Renal pelvis (tissue), 12 donors: Measurements from ENCODE around the gene IFT57. TPM values are rescaled to one million over a fixed set of nuclear protein-coding genes. Genes with fewer than 3 reads are reported as not detected.
"Not testable (repeated sequence)": the region's sequence is repeated elsewhere in the genome, so short reads cannot be mapped to it uniquely, and the experiment has no call there.

Source experiments
- DNase-seq: peaks from one replicate; pipeline ENCODE4 v3.0.0-alpha.2; 2013
- long read RNA-seq, 16 experiments: transcript quantifications; one replicate each; lab custom pipeline, GENCODE V29; 2026
- polyA plus RNA-seq, 3 donors: library from polyadenylated mRNA; unstranded; fragments of 120-200 nt; gene quantifications; one replicate each; pipeline ENCODE4 v1.2.1, GENCODE V29; 2013; ENCODE audit not compliant: insufficient read length in 3 of 3

Gene IFT57, protein sequence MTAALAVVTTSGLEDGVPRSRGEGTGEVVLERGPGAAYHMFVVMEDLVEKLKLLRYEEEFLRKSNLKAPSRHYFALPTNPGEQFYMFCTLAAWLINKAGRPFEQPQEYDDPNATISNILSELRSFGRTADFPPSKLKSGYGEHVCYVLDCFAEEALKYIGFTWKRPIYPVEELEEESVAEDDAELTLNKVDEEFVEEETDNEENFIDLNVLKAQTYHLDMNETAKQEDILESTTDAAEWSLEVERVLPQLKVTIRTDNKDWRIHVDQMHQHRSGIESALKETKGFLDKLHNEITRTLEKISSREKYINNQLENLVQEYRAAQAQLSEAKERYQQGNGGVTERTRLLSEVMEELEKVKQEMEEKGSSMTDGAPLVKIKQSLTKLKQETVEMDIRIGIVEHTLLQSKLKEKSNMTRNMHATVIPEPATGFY
- 10 to 100 TPM; 84.2 to 90.8 (median 90.6) TPM for polyA plus RNA-seq
- long read RNA-seq, donor 1, transcript IFT57-201 (11 exons, 3,203 nt) = major isoform, 22 of 45 reads
- long read RNA-seq, donor 1, partial matches to known transcripts = 19 of 45 reads
- long read RNA-seq, donor 1, other reads (novel, unspliced or antisense) = 0 of 45 reads
- long read RNA-seq, donor 2, transcript IFT57-201 (11 exons, 3,203 nt) = major isoform, 33 of 36 reads
- long read RNA-seq, donor 2, partial matches to known transcripts = 0 of 36 reads
- long read RNA-seq, donor 2, other reads (novel, unspliced or antisense) = 0 of 36 reads
- long read RNA-seq, donor 3, transcript IFT57-201 (11 exons, 3,203 nt) = major isoform, 16 of 23 reads
- long read RNA-seq, donor 3, partial matches to known transcripts = 7 of 23 reads
- long read RNA-seq, donor 3, other reads (novel, unspliced or antisense) = 0 of 23 reads
- long read RNA-seq, donor 4, transcript IFT57-201 (11 exons, 3,203 nt) = major isoform, 27 of 35 reads
- long read RNA-seq, donor 4, partial matches to known transcripts = 6 of 35 reads
- long read RNA-seq, donor 4, other reads (novel, unspliced or antisense) = 0 of 35 reads
- long read RNA-seq, donor 5, transcript IFT57-201 (11 exons, 3,203 nt) = major isoform, 12 of 20 reads
- long read RNA-seq, donor 5, partial matches to known transcripts = 6 of 20 reads
- long read RNA-seq, donor 5, other reads (novel, unspliced or antisense) = 0 of 20 reads
- long read RNA-seq, donor 6, transcript IFT57-201 (11 exons, 3,203 nt) = major isoform, 18 of 21 reads
- long read RNA-seq, donor 6, partial matches to known transcripts = 0 of 21 reads
- long read RNA-seq, donor 6, other reads (novel, unspliced or antisense) = 0 of 21 reads
- long read RNA-seq, donor 7, transcript IFT57-201 (11 exons, 3,203 nt) = major isoform, 20 of 39 reads
- long read RNA-seq, donor 7, partial matches to known transcripts = 17 of 39 reads
- long read RNA-seq, donor 7, other reads (novel, unspliced or antisense) = 0 of 39 reads
- long read RNA-seq, donor 8, transcript IFT57-201 (11 exons, 3,203 nt) = major isoform, 7 of 9 reads
- long read RNA-seq, donor 8, partial matches to known transcripts = 0 of 9 reads
- long read RNA-seq, donor 8, other reads (novel, unspliced or antisense) = 0 of 9 reads
- long read RNA-seq, donor 9, transcript IFT57-201 (11 exons, 3,203 nt) = major isoform, 22 of 51 reads
- long read RNA-seq, donor 9, transcript IFT57-202 (4 exons, 755 nt) = minor isoform, 5 of 51 reads
- long read RNA-seq, donor 9, partial matches to known transcripts = 23 of 51 reads
- long read RNA-seq, donor 9, other reads (novel, unspliced or antisense) = 0 of 51 reads
- long read RNA-seq, donor 10, transcript IFT57-201 (11 exons, 3,203 nt) = major isoform, 6 of 10 reads
- long read RNA-seq, donor 10, partial matches to known transcripts = 0 of 10 reads
- long read RNA-seq, donor 10, other reads (novel, unspliced or antisense) = 0 of 10 reads
- long read RNA-seq, donor 11, transcript IFT57-201 (11 exons, 3,203 nt) = major isoform, 6 of 10 reads
- long read RNA-seq, donor 11, partial matches to known transcripts = 0 of 10 reads
- long read RNA-seq, donor 11, other reads (novel, unspliced or antisense) = 0 of 10 reads
- long read RNA-seq, donor 12, transcript IFT57-202 (4 exons, 755 nt) = minor isoform, 5 of 45 reads
- long read RNA-seq, donor 12, transcript IFT57-201 (11 exons, 3,203 nt) = major isoform, 34 of 45 reads
- long read RNA-seq, donor 12, partial matches to known transcripts = 6 of 45 reads
- long read RNA-seq, donor 12, other reads (novel, unspliced or antisense) = 0 of 45 reads
- long read RNA-seq, donor 13, partial matches to known transcripts = 13 of 18 reads
- long read RNA-seq, donor 13, other reads (novel, unspliced or antisense) = 0 of 18 reads
- long read RNA-seq, donor 14 = 0 reads
- long read RNA-seq, donor 15, transcript IFT57-201 (11 exons, 3,203 nt) = major isoform, 24 of 37 reads
- long read RNA-seq, donor 15, partial matches to known transcripts = 11 of 37 reads
- long read RNA-seq, donor 15, other reads (novel, unspliced or antisense) = 0 of 37 reads
- long read RNA-seq, donor 16, transcript IFT57-201 (11 exons, 3,203 nt) = major isoform, 17 of 42 reads
- long read RNA-seq, donor 16, partial matches to known transcripts = 22 of 42 reads
- long read RNA-seq, donor 16, other reads (novel, unspliced or antisense) = 0 of 42 reads

GRCh38 chr3:108221911-108222852, at the start of gene IFT57:
TSS of gene IFT57 (minus strand) at chr3:108222424. CDS start at chr3:108222322, 102 bp downstream.
- DNase-seq = peak; percentile 99

- DNase-seq = no peak
Observed at GRCh38 chr3:108271626-108272025, 49.4 kb upstream of the IFT57 start.

GRCh38 chr3:108268235-108268634, 46.0 kb upstream of the IFT57 start:
- not testable (repeated sequence) for DNase-seq

- DNase-seq = not testable (repeated sequence)
Observed at GRCh38 chr3:108264534-108265298, 42.5 kb upstream of the IFT57 start.

DNA sequence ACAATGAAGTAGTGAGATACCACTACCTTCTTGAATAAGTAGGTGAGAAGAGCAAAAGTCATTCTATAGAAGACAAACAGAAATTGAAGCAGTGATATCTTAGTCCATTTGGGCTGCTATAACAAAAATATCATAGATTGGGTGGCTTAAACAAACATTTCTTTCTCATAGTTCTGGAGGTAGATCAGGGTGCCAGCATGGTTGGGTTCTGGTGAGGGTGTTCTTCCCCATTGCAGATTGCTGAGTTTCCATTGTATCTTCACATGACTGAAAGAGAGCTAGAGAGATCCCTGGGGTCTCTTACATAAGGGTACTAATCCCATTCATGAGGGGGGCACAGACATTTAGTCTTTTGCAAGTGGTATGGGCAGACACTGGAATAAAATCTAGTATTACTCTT, 32.9 kb upstream of the IFT57 start:
- no peak for DNase-seq

GRCh38 chr3:108251844-108252243, 29.6 kb upstream of the IFT57 start:
- no peak for DNase-seq

GRCh38 chr3:108251265-108251664, 29.0 kb upstream of the IFT57 start:
- no peak for DNase-seq

DNA sequence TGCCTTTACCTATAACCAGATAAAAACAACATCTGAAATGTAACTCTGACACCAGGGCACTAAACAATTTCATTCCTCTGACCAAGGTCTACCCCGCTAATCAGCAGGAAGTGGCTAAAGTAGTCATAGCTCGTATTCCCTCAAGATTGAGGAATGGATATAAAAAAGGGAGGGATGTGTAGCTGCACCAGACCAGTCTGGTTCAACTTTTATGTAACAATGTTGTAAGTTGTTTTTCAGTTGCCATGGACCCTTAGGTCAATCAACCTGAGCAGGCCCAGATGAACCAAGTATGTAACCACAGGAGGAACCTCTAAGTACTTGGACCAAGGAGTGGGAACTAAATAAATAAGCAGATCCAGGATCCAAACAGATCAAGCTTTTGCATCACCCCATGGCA, 28.4 kb upstream of the IFT57 start:
- DNase-seq = no peak

DNA sequence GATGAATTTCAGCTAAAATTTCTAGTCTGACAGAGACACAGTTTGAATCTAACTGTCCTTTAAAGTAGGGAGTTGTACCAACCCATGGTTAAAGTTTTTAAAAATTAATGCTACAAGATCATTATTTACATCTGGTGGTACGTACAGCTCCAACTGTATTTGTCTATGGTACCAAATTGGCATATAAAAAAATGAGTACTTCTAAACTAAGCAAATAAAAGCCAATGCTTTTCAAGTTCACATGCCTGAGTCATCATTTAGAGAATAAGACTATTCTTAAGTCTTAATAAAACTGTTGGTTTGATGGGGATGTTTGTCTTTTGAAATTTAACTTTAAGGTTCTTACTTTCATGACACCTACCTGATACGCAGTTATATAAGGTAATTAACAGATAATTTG, 21.0 kb upstream of the IFT57 start:
- no peak for DNase-seq

GRCh38 chr3:108242776-108243175, 20.6 kb upstream of the IFT57 start:
- no peak for DNase-seq

DNA sequence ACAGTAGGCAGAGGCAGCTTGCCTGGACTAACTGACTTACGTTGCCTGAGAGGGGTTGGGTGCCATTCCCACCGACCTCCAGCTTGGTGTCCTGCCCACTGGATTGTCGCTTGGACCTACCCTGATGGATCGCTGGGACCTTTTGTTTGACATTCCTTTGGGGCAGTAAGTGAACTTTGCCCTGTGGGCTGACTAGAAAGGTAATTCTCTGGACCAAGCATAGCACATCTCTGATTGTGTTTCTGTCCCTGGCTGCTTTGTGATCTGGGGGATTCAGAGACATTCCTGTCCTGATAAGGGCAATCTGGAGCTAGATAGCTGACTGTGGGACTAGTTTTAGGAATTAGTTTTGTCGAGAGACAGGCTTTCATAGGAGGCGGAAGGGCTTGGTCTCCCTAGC, 19.5 kb upstream of the IFT57 start:
- DNase-seq = no peak

- DNase-seq = no peak
Observed at GRCh38 chr3:108241146-108241545, 18.9 kb upstream of the IFT57 start.

- no peak for DNase-seq
Observed at GRCh38 chr3:108239082-108239481, 16.9 kb upstream of the IFT57 start.

DNA sequence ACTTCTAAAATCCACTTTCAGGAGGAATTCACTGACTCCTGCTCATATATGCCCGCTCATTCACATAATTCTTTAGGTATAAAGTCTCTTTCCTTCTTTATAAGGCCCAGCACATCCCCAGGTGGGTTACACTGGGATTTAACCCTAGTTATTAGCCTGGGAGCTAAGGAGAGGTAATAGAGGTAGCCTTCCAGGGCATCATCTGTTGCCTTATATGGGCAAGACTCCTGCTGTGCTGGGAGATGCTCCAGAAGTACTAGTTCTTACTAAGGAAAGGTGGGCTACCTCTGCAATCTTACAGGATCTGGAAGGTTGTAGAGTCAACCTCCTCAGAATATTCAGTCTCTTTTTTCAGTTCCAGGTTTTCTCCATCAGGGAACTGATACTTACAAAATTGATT, 13.1 kb upstream of the IFT57 start:
- DNase-seq = no peak

GRCh38 chr3:108234387-108234957, 12.2 kb upstream of the IFT57 start:
- no peak for DNase-seq

GRCh38 chr3:108228286-108228685, 6.1 kb upstream of the IFT57 start:
- DNase-seq = no peak

DNA sequence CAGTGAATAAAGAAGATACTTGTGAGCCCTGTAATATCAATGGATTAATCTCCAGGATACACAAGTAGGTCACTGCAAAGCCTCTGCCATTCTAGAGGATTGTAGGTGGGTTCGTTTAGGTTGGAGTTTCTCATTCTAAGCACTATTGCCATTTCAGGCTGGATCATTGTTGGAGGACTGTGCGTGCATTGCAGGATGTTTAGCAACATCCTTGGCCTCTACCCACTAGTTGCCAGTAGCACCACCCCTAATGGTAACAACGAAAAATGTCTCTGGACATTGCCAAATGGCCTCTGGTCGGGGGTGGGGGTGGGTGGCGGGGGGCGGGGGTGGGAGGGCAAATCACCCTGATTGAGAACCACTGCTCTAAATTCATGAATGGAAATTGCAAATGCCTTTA, 4.9 kb upstream of the IFT57 start:
- no peak for DNase-seq
